GM19238 (cell line): Measurements from ENCODE around the gene KDM8.

ENCODE experiments used
- DNase-seq: peaks from one replicate; pipeline ENCODE4 v3.0.0; 2011; ENCODE audit warnings: low spot score; ENCODE audit not compliant: insufficient read length

Gene KDM8

GRCh38 chr16:27203507-27204311 is at the start of gene KDM8:
TSS of gene KDM8 (plus strand) at chr16:27203526. CDS start at chr16:27210124, 6,598 bp downstream.
- peak; percentile 95 for DNase-seq

GRCh38 chr16:27154705-27155521 is 48.4 kb upstream of the KDM8 start:
- peak; percentile 48 for DNase-seq

- DNase-seq, result no peak
These were observed 46.7 kb upstream of the KDM8 start for GRCh38 chr16:27156579-27156978.

GRCh38 chr16:27161398-27161797 is 41.9 kb upstream of the KDM8 start:
- no peak for DNase-seq

- no peak for DNase-seq
These were observed 39.0 kb upstream of the KDM8 start for GRCh38 chr16:27164352-27164751.

- no peak for DNase-seq
These were observed 37.8 kb upstream of the KDM8 start for GRCh38 chr16:27165576-27165975.

GRCh38 chr16:27168790-27169189 is 34.5 kb upstream of the KDM8 start:
- DNase-seq, result no peak

GRCh38 chr16:27169511-27170071 is 33.7 kb upstream of the KDM8 start:
- DNase-seq, result no peak

- DNase-seq, result no peak
These were observed 31.7 kb upstream of the KDM8 start for GRCh38 chr16:27171584-27171983.

- DNase-seq, result no peak
These were observed 29.3 kb upstream of the KDM8 start for GRCh38 chr16:27174007-27174406.

- no peak for DNase-seq
These were observed 28.5 kb upstream of the KDM8 start for GRCh38 chr16:27174798-27175197.

- no peak for DNase-seq
These were observed 27.4 kb upstream of the KDM8 start for GRCh38 chr16:27175888-27176287.

- DNase-seq, result no peak
These were observed 26.1 kb upstream of the KDM8 start for GRCh38 chr16:27177031-27177774.

GRCh38 chr16:27179500-27180072 is 23.7 kb upstream of the KDM8 start:
- peak; percentile 78 for DNase-seq

GRCh38 chr16:27181019-27181790 is 22.1 kb upstream of the KDM8 start:
- no peak for DNase-seq

GRCh38 chr16:27182906-27183405 is 20.4 kb upstream of the KDM8 start:
- DNase-seq, result no peak

- no peak for DNase-seq
These were observed 17.6 kb upstream of the KDM8 start for GRCh38 chr16:27185776-27186130.

GRCh38 chr16:27188633-27189032 is 14.7 kb upstream of the KDM8 start:
- DNase-seq, result no peak

GRCh38 chr16:27189335-27189972 is 13.9 kb upstream of the KDM8 start:
- DNase-seq, result no peak
